HG03066 (cell line): Measurements from ENCODE around the gene PNPO.
"Not testable (repeated sequence)": the region's sequence is repeated elsewhere in the genome, so short reads cannot be mapped to it uniquely, and the experiment has no call there.

ENCODE experiments used
- ATAC-seq: cut with Tn5 transposase; IDR thresholded peaks from one replicate; pipeline ENCODE4 v1.9.1; 2021; ENCODE audit warnings: low read depth; ENCODE audit not compliant: unreplicated experiment

PNPO gene

GRCh38 chr17:47917581-47917980, 23.8 kb upstream of the PNPO start:
- no peak for ATAC-seq

- no peak for ATAC-seq
These were observed 23.4 kb upstream of the PNPO start for GRCh38 chr17:47918006-47918405.

- no peak for ATAC-seq
These were observed 22.4 kb upstream of the PNPO start for GRCh38 chr17:47918991-47919390.

- not testable (repeated sequence) for ATAC-seq
These were observed 21.5 kb upstream of the PNPO start for GRCh38 chr17:47919889-47920288.

GRCh38 chr17:47924785-47925677, 16.3 kb upstream of the PNPO start:
- no peak for ATAC-seq

- ATAC-seq, result no peak
These were observed 15.7 kb upstream of the PNPO start for GRCh38 chr17:47925678-47925988.

- no peak for ATAC-seq
These were observed 13.5 kb upstream of the PNPO start for GRCh38 chr17:47927821-47928400.

GRCh38 chr17:47928415-47928814, 13.0 kb upstream of the PNPO start:
- ATAC-seq, result no peak

- no peak for ATAC-seq
These were observed 12.0 kb upstream of the PNPO start for GRCh38 chr17:47929218-47930000.

GRCh38 chr17:47931848-47932247, 9.5 kb upstream of the PNPO start:
- ATAC-seq, result no peak

GRCh38 chr17:47934856-47935255, 6.5 kb upstream of the PNPO start:
- ATAC-seq, result no peak

GRCh38 chr17:47935468-47935867, 5.9 kb upstream of the PNPO start:
- not testable (repeated sequence) for ATAC-seq

- ATAC-seq, result no peak
These were observed 5.4 kb upstream of the PNPO start for GRCh38 chr17:47935961-47936360.

- ATAC-seq, result no peak
These were observed 3.4 kb upstream of the PNPO start for GRCh38 chr17:47937941-47938340.

GRCh38 chr17:47942096-47942510, 732 bp downstream of the PNPO start:
- no peak for ATAC-seq

- no peak for ATAC-seq
These were observed 1.2 kb downstream of the PNPO start for GRCh38 chr17:47942568-47942967.

- no peak for ATAC-seq
These were observed 3.7 kb downstream of the PNPO start for GRCh38 chr17:47945080-47945479.

GRCh38 chr17:47945529-47946508, 4.4 kb downstream of the PNPO start:
- ATAC-seq, result no peak

- ATAC-seq, result no peak
These were observed 5.1 kb downstream of the PNPO start for GRCh38 chr17:47946516-47946915.

GRCh38 chr17:47946929-47947397, 5.6 kb downstream of the PNPO start:
- ATAC-seq, result no peak
